ENCODE data around the gene SH3GL3.

The SH3GL3 gene

DNA sequence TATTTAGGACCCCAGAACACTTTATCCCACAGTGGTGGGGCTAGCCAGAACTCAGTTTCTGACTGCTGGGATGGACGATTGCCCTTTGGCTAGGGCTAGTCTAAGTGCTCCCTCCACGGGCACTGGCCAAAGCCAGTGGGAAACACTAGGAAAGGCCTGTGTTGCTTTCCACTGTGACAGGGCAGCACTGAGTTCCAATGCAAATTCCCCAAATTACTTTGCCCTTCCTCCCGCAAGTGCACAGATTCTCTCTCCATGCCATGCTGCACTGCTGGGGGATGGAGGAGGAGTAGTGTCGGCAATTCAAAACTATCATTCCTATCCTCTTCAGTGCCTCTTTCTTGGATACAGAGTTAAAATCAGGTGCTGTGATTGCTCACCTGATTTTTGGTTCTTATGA, 100.0 kb downstream of the SH3GL3 start:
- Histone ChIP-seq H3K9ac (ENCODE audit: low read length) (no peak overlapping the region), H3K4me2 (ENCODE audit: low read length) (no peak overlapping the region), H3K9me2 (ENCODE audit: low read depth, low read length) (no peaks in the 10 kb centered on the region), H2AFZ (ENCODE audit: low read length) (no peak overlapping the region), H3F3A (ENCODE audit: insufficient read depth, low read length) (no peaks in the 10 kb centered on the region), H3K4me3 (ENCODE audit: low read depth, low read length, poor library complexity, severe bottlenecking) (no peak overlapping the region), H3K4me1 (ENCODE audit: insufficient read depth, low read length, severe bottlenecking) (no peaks in the 10 kb centered on the region), H4K20me1 (ENCODE audit: insufficient read depth, low read length) (no peaks in the 10 kb centered on the region), H3K36me3 (ENCODE audit: insufficient read depth, low read length) (no peaks in the 10 kb centered on the region), H3K79me2 (ENCODE audit: insufficient read depth, low read length) (no peaks in the 10 kb centered on the region), H3K9me3 (ENCODE audit: low read length) (no peaks in the 10 kb centered on the region), H3K27ac (ENCODE audit: low read depth, low read length, poor library complexity, severe bottlenecking) (no peak overlapping the region), H3K27me3 (ENCODE audit: insufficient read depth, low read length) (no peaks in the 10 kb centered on the region)
- TF ChIP-seq EZH2 (IDR thresholded peaks at IDR 0.05; ENCODE audit: borderline replicate concordance, low read length), result no peak
- TF ChIP-seq, protein P1, sequence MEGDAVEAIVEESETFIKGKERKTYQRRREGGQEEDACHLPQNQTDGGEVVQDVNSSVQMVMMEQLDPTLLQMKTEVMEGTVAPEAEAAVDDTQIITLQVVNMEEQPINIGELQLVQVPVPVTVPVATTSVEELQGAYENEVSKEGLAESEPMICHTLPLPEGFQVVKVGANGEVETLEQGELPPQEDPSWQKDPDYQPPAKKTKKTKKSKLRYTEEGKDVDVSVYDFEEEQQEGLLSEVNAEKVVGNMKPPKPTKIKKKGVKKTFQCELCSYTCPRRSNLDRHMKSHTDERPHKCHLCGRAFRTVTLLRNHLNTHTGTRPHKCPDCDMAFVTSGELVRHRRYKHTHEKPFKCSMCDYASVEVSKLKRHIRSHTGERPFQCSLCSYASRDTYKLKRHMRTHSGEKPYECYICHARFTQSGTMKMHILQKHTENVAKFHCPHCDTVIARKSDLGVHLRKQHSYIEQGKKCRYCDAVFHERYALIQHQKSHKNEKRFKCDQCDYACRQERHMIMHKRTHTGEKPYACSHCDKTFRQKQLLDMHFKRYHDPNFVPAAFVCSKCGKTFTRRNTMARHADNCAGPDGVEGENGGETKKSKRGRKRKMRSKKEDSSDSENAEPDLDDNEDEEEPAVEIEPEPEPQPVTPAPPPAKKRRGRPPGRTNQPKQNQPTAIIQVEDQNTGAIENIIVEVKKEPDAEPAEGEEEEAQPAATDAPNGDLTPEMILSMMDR (IDR thresholded peaks at IDR 0.05; ENCODE audit: low read length), result no peak

- H3K4me2 ChIP-seq (ENCODE audit: low read length), result no peak overlapping the region
- no peaks in the 10 kb centered on the region for H4K20me1 ChIP-seq (ENCODE audit: insufficient read depth, low read length)
- no peaks in the 10 kb centered on the region for H3K9me2 ChIP-seq (ENCODE audit: low read depth, low read length)
- no peaks in the 10 kb centered on the region for H3K79me2 ChIP-seq (ENCODE audit: insufficient read depth, low read length)
- no peak for TF ChIP-seq EZH2 (IDR thresholded peaks at IDR 0.05; ENCODE audit: borderline replicate concordance, low read length)
- TF ChIP-seq, protein P1 (IDR thresholded peaks at IDR 0.05; ENCODE audit: low read length), result no peak
- H3K9me3 ChIP-seq (ENCODE audit: low read length), result no peaks in the 10 kb centered on the region
- H3F3A ChIP-seq (ENCODE audit: insufficient read depth, low read length), result no peaks in the 10 kb centered on the region
- H2AFZ ChIP-seq (ENCODE audit: low read length), result no peak overlapping the region
- H3K27ac ChIP-seq (ENCODE audit: low read depth, low read length, poor library complexity, severe bottlenecking), result no peak overlapping the region
- no peaks in the 10 kb centered on the region for H3K36me3 ChIP-seq (ENCODE audit: insufficient read depth, low read length)
- no peaks in the 10 kb centered on the region for H3K27me3 ChIP-seq (ENCODE audit: insufficient read depth, low read length)
- H3K9ac ChIP-seq (ENCODE audit: low read length), result no peak overlapping the region
- no peaks in the 10 kb centered on the region for H3K4me1 ChIP-seq (ENCODE audit: insufficient read depth, low read length, severe bottlenecking)
- H3K4me3 ChIP-seq (ENCODE audit: low read depth, low read length, poor library complexity, severe bottlenecking), result no peak overlapping the region
Observed at GRCh38 chr15:83549623-83550022, 102.5 kb downstream of the SH3GL3 start.

DNA sequence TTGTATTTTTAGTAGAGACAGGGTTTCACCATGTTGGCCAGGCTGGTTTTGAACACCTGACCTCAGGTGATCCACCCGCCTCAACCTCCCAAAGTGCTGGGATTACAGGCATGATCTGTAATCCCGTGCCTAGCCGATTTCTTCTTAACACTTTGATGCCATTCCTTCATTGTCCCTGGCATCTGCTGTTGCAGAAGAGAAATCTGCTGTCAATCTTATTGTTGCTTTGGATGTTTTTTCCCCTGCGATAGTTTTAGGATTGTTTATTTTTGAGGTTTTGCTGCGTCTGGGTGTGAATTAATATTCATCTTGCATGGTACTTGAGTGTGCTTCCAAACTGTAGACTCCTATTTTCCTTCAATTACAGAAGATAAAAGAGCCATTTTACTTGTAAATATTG, 107.4 kb downstream of the SH3GL3 start:
- H3K79me2 ChIP-seq (ENCODE audit: insufficient read depth, low read length), result no peaks in the 10 kb centered on the region
- H3K27me3 ChIP-seq (ENCODE audit: insufficient read depth, low read length), result no peaks in the 10 kb centered on the region
- no peaks in the 10 kb centered on the region for H3K9me2 ChIP-seq (ENCODE audit: low read depth, low read length)
- no peak overlapping the region for H3K27ac ChIP-seq (ENCODE audit: low read depth, low read length, poor library complexity, severe bottlenecking)
- no peak overlapping the region for H2AFZ ChIP-seq (ENCODE audit: low read length)
- H4K20me1 ChIP-seq (ENCODE audit: insufficient read depth, low read length), result no peaks in the 10 kb centered on the region
- H3K9ac ChIP-seq (ENCODE audit: low read length), result no peak overlapping the region
- H3K4me3 ChIP-seq (ENCODE audit: low read depth, low read length, poor library complexity, severe bottlenecking), result no peak overlapping the region
- no peak overlapping the region for H3K4me2 ChIP-seq (ENCODE audit: low read length)
- H3K36me3 ChIP-seq (ENCODE audit: insufficient read depth, low read length), result no peaks in the 10 kb centered on the region
- H3F3A ChIP-seq (ENCODE audit: insufficient read depth, low read length), result no peaks in the 10 kb centered on the region
- no peaks in the 10 kb centered on the region for H3K4me1 ChIP-seq (ENCODE audit: insufficient read depth, low read length, severe bottlenecking)
- TF ChIP-seq, protein P1 (IDR thresholded peaks at IDR 0.05; ENCODE audit: low read length), result no peak
- no peak for TF ChIP-seq EZH2 (IDR thresholded peaks at IDR 0.05; ENCODE audit: borderline replicate concordance, low read length)
- H3K9me3 ChIP-seq (ENCODE audit: low read length), result no peaks in the 10 kb centered on the region
